Uterus (tissue), 4 donors: ENCODE data around the gene OPN1MW3. TPM values are rescaled to one million over a fixed set of nuclear protein-coding genes. Genes with fewer than 3 reads are reported as not detected.

ENCODE experiments used
- DNase-seq, 2 donors: peaks; one replicate each; pipeline ENCODE4 v3.0.0-alpha.2; 2019 to 2020
- H3K27ac ChIP-seq, 2 donors: fragments of 200-600 bp; sonication (generic); 1 replicate in 1 of 2; 2 replicates in 1 of 2; pipeline ENCODE4 v1.5.1; 2016 to 2018
- H3K27me3 ChIP-seq, 2 donors: fragments of 200-600 bp; sonication (generic); one replicate each; pipeline ENCODE4 v1.5.1; 2018 to 2019; ENCODE audit warnings: control low read depth in 1 of 2
- H3K36me3 ChIP-seq, 2 donors: fragments of 200-600 bp; sonication (generic); one replicate each; pipeline ENCODE4 v1.5.1; 2019; ENCODE audit warnings: control low read depth in 1 of 2
- H3K4me1 ChIP-seq, 2 donors: fragments of 200-600 bp; sonication (generic); one replicate each; pipeline ENCODE4 v1.5.1; 2018 to 2019; ENCODE audit warnings: control low read depth in 1 of 2
- H3K4me3 ChIP-seq, 2 donors: fragments of 200-600 bp; sonication (generic); 1 replicate in 1 of 2; 2 replicates in 1 of 2; pipeline ENCODE4 v1.5.1; 2018 to 2019; ENCODE audit warnings: mild to moderate bottlenecking in 1 of 2
- H3K9me3 ChIP-seq, 2 donors: fragments of 200-600 bp; sonication (generic); one replicate each; pipeline ENCODE4 v1.5.1; 2019; ENCODE audit warnings: control low read depth in 1 of 2
- POLR2A ChIP-seq, 2 donors: fragments of 450-650 bp; IDR thresholded peaks; one replicate each; pipeline ENCODE4 v1.6.1; 2016; ENCODE audit warnings: antibody characterized with exemption in 2 of 2, mild to moderate bottlenecking in 1 of 2, moderate library complexity in 1 of 2
- intact Hi-C: fragments of 100-400 bp; cut with DNase I; formaldehyde crosslinking; loops from one replicate; pipeline ENCODE4 v1.15.1; 2023; ENCODE audit warnings: low total_unique reads
- total RNA-seq, 4 donors: library from RNA; depleted of rRNA in 3 of 4; stranded (reverse); fragments of >200 nt in 3 of 4; gene quantifications; one replicate each; pipeline versions ENCODE4 v1.1.0 to v1.2.4, GENCODE V29; 2014 to 2023
- TF ChIP-seq, protein P1 (sequence below), 4 experiments: fragments of 200-600 bp in 2 of 4; fragments of 450-650 bp in 2 of 4; sonication (generic) in 2 of 4; IDR thresholded peaks; one replicate each; pipeline ENCODE4 v1.5.1; 2016 to 2019; ENCODE audit warnings: antibody characterized with exemption in 4 of 4, mild to moderate bottlenecking in 2 of 4, moderate library complexity in 1 of 4
- donor health status: DM: yes; HTN: yes; CAD: no.

OPN1MW3 gene
- total RNA-seq, 4 donors from 2014 or later = not detected

DNA sequence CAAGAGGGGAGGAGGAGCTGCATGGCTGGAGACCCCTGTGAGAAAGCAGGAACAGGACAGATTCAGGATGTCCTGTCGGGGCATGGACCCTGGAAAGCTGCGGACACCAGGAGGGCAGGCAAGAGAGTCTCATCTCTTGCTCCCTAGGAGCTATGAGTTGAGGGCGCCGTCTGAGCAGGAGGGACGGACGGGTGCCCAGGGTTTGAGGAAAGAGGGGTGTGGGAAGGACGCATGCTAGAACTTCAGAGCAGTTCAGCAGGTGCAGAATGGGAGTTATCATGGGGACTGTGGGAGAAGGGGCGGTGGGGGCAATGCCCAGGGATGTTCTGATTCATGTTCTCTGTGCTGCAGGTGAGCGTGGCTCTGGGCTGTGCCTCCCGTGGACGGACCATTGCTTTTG is 63.0 kb downstream of the OPN1MW3 start:
- Histone ChIP-seq H3K4me3 (no peak overlapping the region), H3K27me3 (no peaks in the 10 kb centered on the region), H3K27ac (no peak overlapping the region), H3K36me3 (no peaks in the 10 kb centered on the region), H3K4me1 (no peaks in the 10 kb centered on the region), H3K9me3 (no peaks in the 10 kb centered on the region)
- TF ChIP-seq, protein P1, sequence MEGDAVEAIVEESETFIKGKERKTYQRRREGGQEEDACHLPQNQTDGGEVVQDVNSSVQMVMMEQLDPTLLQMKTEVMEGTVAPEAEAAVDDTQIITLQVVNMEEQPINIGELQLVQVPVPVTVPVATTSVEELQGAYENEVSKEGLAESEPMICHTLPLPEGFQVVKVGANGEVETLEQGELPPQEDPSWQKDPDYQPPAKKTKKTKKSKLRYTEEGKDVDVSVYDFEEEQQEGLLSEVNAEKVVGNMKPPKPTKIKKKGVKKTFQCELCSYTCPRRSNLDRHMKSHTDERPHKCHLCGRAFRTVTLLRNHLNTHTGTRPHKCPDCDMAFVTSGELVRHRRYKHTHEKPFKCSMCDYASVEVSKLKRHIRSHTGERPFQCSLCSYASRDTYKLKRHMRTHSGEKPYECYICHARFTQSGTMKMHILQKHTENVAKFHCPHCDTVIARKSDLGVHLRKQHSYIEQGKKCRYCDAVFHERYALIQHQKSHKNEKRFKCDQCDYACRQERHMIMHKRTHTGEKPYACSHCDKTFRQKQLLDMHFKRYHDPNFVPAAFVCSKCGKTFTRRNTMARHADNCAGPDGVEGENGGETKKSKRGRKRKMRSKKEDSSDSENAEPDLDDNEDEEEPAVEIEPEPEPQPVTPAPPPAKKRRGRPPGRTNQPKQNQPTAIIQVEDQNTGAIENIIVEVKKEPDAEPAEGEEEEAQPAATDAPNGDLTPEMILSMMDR (IDR thresholded peaks at IDR 0.05) = no peak
- TF ChIP-seq POLR2A (IDR thresholded peaks at IDR 0.05) = no peak
- intact Hi-C loops = no loop called here
- no peak for DNase-seq

Other genes starting within 250 kb of the OPN1MW3 start
- gene IRAK1, start 237.7 kb upstream of the OPN1MW3 start, total RNA-seq = 10 to 100 TPM in 3 of 4 donors, 1 to 10 TPM in 1; 9.7 to 52.6 (median 35.8) TPM
- 100 to 1,000 TPM in 1 of 4 donors, 10 to 100 TPM in 3; 29.7 to 106 (median 50.6) TPM for gene MECP2, start 159.9 kb upstream of the OPN1MW3 start, total RNA-seq
- gene OPN1LW, start 113.3 kb upstream of the OPN1MW3 start, total RNA-seq = not detected
- gene OPN1MW, start 75.0 kb upstream of the OPN1MW3 start, total RNA-seq = not detected
- not detected for gene OPN1MW2, start 37.8 kb upstream of the OPN1MW3 start, total RNA-seq
- gene TEX28, start 37.5 kb downstream of the OPN1MW3 start, total RNA-seq = not detected
- gene TKTL1, start 38.2 kb downstream of the OPN1MW3 start, total RNA-seq = under 1 TPM in 2 of 4 donors, not detected in 2; 0.07 to 0.98 TPM
- gene FLNA, start 117.1 kb downstream of the OPN1MW3 start, total RNA-seq = 1,000 to 10,000 TPM; 1,067 to 4,271 (median 2,911) TPM
- 100 to 1,000 TPM in 1 of 4 donors, 10 to 100 TPM in 3; 13.6 to 118 (median 44.4) TPM for gene EMD, start 121.7 kb downstream of the OPN1MW3 start, total RNA-seq
- 1,000 to 10,000 TPM; 2,407 to 9,172 (median 4,014) TPM for gene RPL10, start 140.8 kb downstream of the OPN1MW3 start, total RNA-seq
- gene DNASE1L1, start 151.7 kb downstream of the OPN1MW3 start, total RNA-seq = 10 to 100 TPM; 10.2 to 31.8 (median 21.2) TPM
- gene TAFAZZIN, start 154.0 kb downstream of the OPN1MW3 start, total RNA-seq = 10 to 100 TPM; 15.3 to 62.3 (median 20.5) TPM
- 10 to 100 TPM in 3 of 4 donors, 1 to 10 TPM in 1; 5.1 to 71.3 (median 42.1) TPM for gene ATP6AP1, start 171.1 kb downstream of the OPN1MW3 start, total RNA-seq
- gene GDI1, start 179.6 kb downstream of the OPN1MW3 start, total RNA-seq = 100 to 1,000 TPM in 3 of 4 donors, 10 to 100 TPM in 1; 100.0 to 175 (median 135) TPM
- 10 to 100 TPM; 16.4 to 48.8 (median 28.3) TPM for gene FAM50A, start 186.6 kb downstream of the OPN1MW3 start, total RNA-seq
- 100 to 1,000 TPM in 1 of 4 donors, 10 to 100 TPM in 1, 1 to 10 TPM in 2; 2.1 to 102 (median 8.6) TPM for gene PLXNA3, start 200.7 kb downstream of the OPN1MW3 start, total RNA-seq
- gene LAGE3, start 221.7 kb downstream of the OPN1MW3 start, total RNA-seq = 10 to 100 TPM in 2 of 4 donors, 1 to 10 TPM in 1, not detected in 1; 4.7 to 19.4 (median 13.1) TPM
- gene UBL4A, start 229.0 kb downstream of the OPN1MW3 start, total RNA-seq = 10 to 100 TPM; 14.7 to 36.3 (median 29.5) TPM
- 10 to 100 TPM in 3 of 4 donors, 1 to 10 TPM in 1; 9.1 to 62.8 (median 32.7) TPM for gene SLC10A3, start 233.0 kb downstream of the OPN1MW3 start, total RNA-seq